C4-2B (cell line): ENCODE results near the gene ZNF107.

ENCODE experiments used
- H3K27ac ChIP-seq: fragments of 450-650 bp; 2 replicates; pipeline ENCODE4 v1.5.1; 2017
- ZFX ChIP-seq: fragments of 450-650 bp; IDR thresholded peaks from 2 replicates; pipeline ENCODE4 v1.6.1; 2017
- TF ChIP-seq, protein P1 (sequence below): fragments of 450-650 bp; conservative IDR thresholded peaks from 2 replicates; pipeline ENCODE4 v1.5.1; 2017; ENCODE audit warnings: mild to moderate bottlenecking

Gene ZNF107

DNA sequence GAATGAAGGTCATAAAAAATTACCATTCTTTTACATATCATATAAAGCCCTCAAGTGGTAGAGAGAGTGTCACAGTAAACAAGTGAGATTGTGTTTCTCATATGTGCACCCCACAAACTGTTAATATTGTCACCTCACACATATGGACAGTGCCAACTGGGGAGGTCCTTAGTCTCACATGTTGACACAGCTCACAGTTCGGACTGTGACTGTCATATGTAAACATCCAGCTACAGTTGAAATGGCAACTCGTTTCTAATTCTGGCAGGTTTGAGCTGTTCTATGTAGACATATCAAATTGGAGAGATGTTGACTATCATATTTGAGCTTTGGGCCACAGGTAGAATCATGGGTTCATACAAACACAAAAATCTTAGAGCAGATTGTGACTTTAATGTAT is 39.4 kb upstream of the ZNF107 start:
- no peak overlapping the region for H3K27ac ChIP-seq
- TF ChIP-seq, protein P1, sequence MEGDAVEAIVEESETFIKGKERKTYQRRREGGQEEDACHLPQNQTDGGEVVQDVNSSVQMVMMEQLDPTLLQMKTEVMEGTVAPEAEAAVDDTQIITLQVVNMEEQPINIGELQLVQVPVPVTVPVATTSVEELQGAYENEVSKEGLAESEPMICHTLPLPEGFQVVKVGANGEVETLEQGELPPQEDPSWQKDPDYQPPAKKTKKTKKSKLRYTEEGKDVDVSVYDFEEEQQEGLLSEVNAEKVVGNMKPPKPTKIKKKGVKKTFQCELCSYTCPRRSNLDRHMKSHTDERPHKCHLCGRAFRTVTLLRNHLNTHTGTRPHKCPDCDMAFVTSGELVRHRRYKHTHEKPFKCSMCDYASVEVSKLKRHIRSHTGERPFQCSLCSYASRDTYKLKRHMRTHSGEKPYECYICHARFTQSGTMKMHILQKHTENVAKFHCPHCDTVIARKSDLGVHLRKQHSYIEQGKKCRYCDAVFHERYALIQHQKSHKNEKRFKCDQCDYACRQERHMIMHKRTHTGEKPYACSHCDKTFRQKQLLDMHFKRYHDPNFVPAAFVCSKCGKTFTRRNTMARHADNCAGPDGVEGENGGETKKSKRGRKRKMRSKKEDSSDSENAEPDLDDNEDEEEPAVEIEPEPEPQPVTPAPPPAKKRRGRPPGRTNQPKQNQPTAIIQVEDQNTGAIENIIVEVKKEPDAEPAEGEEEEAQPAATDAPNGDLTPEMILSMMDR = no peak
- TF ChIP-seq ZFX = no peak

DNA sequence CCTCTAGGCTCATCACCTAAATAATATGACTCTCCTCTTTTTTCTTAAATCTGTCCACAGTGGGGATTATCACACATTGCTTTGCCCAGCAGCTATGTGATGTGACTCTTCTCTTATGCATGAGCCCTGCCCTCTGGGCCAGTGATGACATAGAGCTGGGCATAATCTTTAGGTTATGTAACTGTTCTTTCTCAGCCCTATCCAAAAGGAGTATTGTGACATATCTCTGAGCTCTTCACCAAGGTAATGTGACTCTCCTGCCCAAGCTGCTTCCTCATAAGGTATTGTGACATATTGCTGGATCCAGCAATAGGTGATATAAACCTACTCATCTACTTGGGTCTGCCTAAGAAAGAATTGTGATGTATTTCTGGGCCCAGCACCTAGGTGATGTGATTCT is 37.7 kb upstream of the ZNF107 start:
- TF ChIP-seq ZFX = no peak
- TF ChIP-seq, protein P1 = no peak
- H3K27ac ChIP-seq = no peak overlapping the region

DNA sequence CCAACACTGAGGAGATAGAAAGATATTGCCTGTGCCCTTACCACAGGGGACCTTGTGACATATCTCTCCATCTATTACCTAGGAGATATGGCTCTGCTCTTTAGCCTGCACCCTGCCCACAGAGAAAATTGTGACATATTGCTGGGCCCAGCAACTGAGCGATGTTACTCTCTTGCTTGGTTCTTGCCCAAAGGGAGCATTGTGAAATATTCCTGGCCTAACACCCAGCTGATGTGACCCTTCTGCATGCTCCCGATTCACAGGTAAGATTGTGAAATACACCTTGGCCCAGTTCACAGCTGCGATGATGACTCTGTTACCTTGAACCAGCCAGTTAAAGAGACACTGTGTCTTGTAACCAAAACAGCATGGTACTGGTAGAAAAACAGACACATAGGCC is 37.2 kb upstream of the ZNF107 start:
- H3K27ac ChIP-seq = no peak overlapping the region
- no peak for TF ChIP-seq ZFX
- TF ChIP-seq, protein P1 = no peak

DNA sequence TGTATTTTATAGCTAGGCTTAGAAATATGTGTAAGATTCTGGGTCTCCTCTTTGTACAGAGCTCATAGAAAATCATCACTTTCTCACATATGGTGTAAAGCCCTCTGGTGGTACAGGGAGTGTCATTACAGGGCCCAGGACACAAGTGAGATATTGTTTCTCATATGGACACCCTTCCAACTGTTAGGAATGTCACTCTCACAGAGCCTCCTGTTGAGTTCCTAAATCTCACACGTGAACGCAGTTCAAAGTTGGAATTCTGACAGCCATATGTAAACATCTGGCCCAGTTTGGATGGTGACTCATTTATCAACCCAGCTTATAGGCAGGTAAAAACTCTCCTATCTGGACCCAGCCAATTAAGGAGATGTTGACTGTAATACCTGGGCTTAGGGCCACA is 35.4 kb upstream of the ZNF107 start:
- no peak overlapping the region for H3K27ac ChIP-seq
- TF ChIP-seq, protein P1 = peak; percentile 75
- TF ChIP-seq ZFX = no peak

DNA sequence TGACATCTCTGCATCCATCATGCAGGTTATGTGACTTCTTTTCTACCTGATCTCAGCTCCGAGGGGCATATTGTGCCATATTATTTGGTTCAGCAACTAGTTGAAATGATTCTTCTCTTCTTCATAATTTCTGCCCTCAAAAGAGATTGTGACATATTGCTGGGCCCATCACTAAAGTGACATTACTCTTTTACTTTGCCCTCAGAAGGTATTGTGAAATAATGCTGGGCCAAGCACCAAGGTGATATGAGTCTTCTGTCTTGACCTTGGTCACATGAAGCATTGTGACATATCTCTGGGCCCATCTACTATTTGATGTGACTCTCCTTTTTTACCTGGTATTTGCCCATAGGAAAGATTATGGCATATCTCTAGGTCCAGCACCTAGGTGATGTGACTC is 33.9 kb upstream of the ZNF107 start:
- no peak overlapping the region for H3K27ac ChIP-seq
- TF ChIP-seq, protein P1 = no peak
- no peak for TF ChIP-seq ZFX

DNA sequence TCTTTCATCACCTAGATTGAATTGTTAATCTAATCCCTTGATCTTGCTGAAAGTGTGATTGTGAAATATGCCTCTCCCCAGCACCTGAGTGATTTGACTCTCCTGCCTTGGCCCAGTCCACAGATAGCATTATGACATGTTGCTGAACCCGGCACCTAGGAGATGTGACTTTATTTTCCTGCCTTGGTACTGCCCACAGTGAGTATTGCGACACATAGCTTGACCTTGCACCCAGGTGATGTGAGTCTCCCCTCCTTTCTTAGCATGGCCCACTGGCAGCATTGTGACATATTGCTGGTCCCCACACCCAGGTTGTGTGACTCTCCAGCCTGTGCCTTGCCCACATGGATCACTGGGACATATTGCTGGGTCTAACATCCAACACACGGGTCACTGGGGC is 32.5 kb upstream of the ZNF107 start:
- TF ChIP-seq, protein P1 = no peak
- no peak for TF ChIP-seq ZFX
- H3K27ac ChIP-seq = no peak overlapping the region

DNA sequence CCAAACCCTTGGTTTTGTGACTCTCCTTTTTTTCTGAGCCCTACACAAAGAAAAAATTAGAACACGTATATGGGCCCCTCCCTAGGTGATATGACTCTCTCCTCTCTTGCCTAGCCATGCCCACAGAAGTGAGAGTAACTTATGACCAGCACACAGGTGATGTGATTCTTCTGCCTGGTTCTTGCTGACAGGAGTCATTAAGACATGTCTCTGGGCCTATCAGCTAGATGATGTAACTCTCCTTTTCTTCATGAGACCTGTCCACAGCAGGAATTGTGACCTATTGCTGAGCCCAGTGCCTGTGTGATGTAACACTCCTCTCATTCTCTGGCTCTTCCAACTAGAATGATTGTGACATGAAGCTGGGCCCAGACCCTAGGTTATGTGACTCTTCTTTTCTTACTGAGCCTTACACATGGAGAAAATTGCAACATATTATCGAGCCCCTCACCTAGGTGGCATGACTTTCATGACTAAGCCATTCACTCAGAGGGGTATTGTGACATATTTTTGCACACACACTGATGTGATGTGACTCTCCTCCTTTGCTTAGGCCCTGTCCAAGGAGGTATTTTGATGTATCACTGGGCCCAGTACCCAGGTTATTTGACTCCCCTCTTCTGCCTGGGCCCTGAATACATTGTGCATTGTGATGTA is 31.4 kb upstream of the ZNF107 start:
- TF ChIP-seq, protein P1 = no peak
- TF ChIP-seq ZFX = no peak
- no peak overlapping the region for H3K27ac ChIP-seq
